K562 (cell line): Measurements from ENCODE around the gene CD276. TPM values are rescaled to one million over a fixed set of nuclear protein-coding genes. Genes with fewer than 3 reads are reported as not detected.

ENCODE experiments used
- ATAC-seq: fragments of 200-7000 bp; cut with Tn5 transposase; 3 replicates; pipeline ENCODE4 v1.9.1; 2020; ENCODE audit warnings: moderate library complexity
- BruUV-seq: library from RNA; stranded (reverse); fragments of 400-500 nt; replicated peaks from 2 replicates; lab custom pipeline; 2021; lab: Mats Ljungman, UMichigan
- CTCF ChIA-PET: fragments of 300-600 bp; formaldehyde crosslinking; extraction: SDS; loops from one replicate; lab custom pipeline; 2021; ENCODE audit warnings: low intra/inter-chr PET ratio; lab: Yijun Ruan, JAX
- POLR2A ChIA-PET: fragments of 300-600, 350-650 bp; sonication (Branson Sonifier 250); formaldehyde crosslinking; extraction: SDS; loops from one replicate; lab custom pipeline; 2021; ENCODE audit warnings: antibody characterized with exemption, inconsistent platforms; lab: Yijun Ruan, JAX
- DNase-seq, 4 experiments: peaks; one replicate each; pipeline versions ENCODE4 v3.0.0 to v3.0.0-alpha.2; 2011 to 2018; ENCODE audit warnings: low spot score in 3 of 4, mixed read lengths in 3 of 4; ENCODE audit errors: extremely low read depth in 1 of 4
- FAIRE-seq: peaks from 2 replicates; lab custom pipeline; 2011; peaks lifted over from hg19 to GRCh38; lab: Jason Lieb, UNC
- H2AFZ ChIP-seq: 2 replicates; pipeline ENCODE4 v1.6.0; 2011; ENCODE audit warnings: low read depth, low read length, control low read depth, inconsistent platforms
- H3K27ac ChIP-seq: fragments of 200-600 bp; 3 replicates; pipeline ENCODE4 v1.8.0; 2011; ENCODE audit warnings: low read depth, mild to moderate bottlenecking, control low read depth, inconsistent platforms, low read length, moderate library complexity, mixed read lengths; ENCODE audit errors: extremely low read depth
- H3K27me3 ChIP-seq, 2 experiments: fragments of 300-600 bp in 1 of 2; 2 replicates in 1 of 2; 3 replicates in 1 of 2; pipeline versions ENCODE4 v1.6.0 to v1.8.0; 2011; ENCODE audit warnings: inconsistent platforms in 2 of 2, low read length in 2 of 2, mild to moderate bottlenecking in 1 of 2, mixed read lengths in 1 of 2, moderate library complexity in 1 of 2; ENCODE audit not compliant: control insufficient read depth in 2 of 2, insufficient read depth in 2 of 2
- H3K36me3 ChIP-seq: fragments of 300-600 bp; 3 replicates; pipeline ENCODE4 v1.8.0; 2011; ENCODE audit warnings: mild to moderate bottlenecking, low read length, inconsistent platforms; ENCODE audit not compliant: control insufficient read depth, insufficient read depth
- H3K4me1 ChIP-seq, 2 experiments: fragments of 200-600 bp in 1 of 2; replicated peaks in 1 of 2; 2 replicates in 1 of 2; 3 replicates in 1 of 2; pipeline versions ENCODE4 v1.5.1 to v1.8.0; 2011; ENCODE audit warnings: inconsistent platforms in 2 of 2, low read length in 2 of 2, mild to moderate bottlenecking in 1 of 2, mixed read lengths in 1 of 2, moderate library complexity in 1 of 2; ENCODE audit not compliant: control insufficient read depth in 2 of 2, insufficient read depth in 2 of 2
- H3K4me2 ChIP-seq: 2 replicates; pipeline ENCODE4 v1.6.1; 2011; ENCODE audit warnings: low read length, control low read depth, inconsistent platforms, mixed read lengths; ENCODE audit not compliant: insufficient read depth
- H3K4me3 ChIP-seq: fragments of 200-600 bp; sonication (generic), shearing (Covaris generic); 2 replicates; pipeline ENCODE4 v1.5.1; 2016; ENCODE audit warnings: control low read depth, inconsistent platforms
- H3K79me2 ChIP-seq: fragments of 200-600 bp; 3 replicates; pipeline ENCODE4 v1.8.0; 2011; ENCODE audit warnings: low read length, inconsistent platforms; ENCODE audit not compliant: control insufficient read depth, insufficient read depth
- H3K9ac ChIP-seq, 2 experiments: 2 replicates each; pipeline versions ENCODE4 v1.6.0 to v1.6.1; 2011; ENCODE audit warnings: low read depth in 2 of 2, low read length in 2 of 2, control low read depth in 1 of 2, inconsistent platforms in 1 of 2, mild to moderate bottlenecking in 1 of 2, mixed read lengths in 1 of 2; ENCODE audit not compliant: insufficient read depth in 1 of 2
- H3K9me1 ChIP-seq: one replicate; pipeline ENCODE4 v1.6.0; 2011; ENCODE audit warnings: inconsistent platforms, mild to moderate bottlenecking, low read length, moderate library complexity; ENCODE audit not compliant: control insufficient read depth, insufficient read depth
- H3K9me3 ChIP-seq: replicated peaks from 2 replicates; pipeline ENCODE4 v1.5.1; 2011; ENCODE audit warnings: low read depth, low read length, inconsistent platforms; ENCODE audit not compliant: control insufficient read depth, insufficient read depth
- H4K20me1 ChIP-seq: replicated peaks from 2 replicates; pipeline ENCODE4 v1.6.1; 2011; ENCODE audit warnings: low read length, inconsistent platforms, mixed read lengths; ENCODE audit not compliant: control insufficient read depth, insufficient read depth
- BMI1 ChIP-seq: fragments of 150-350 bp; IDR thresholded peaks from 2 replicates; pipeline ENCODE4 v1.6.1; 2014; ENCODE audit warnings: low read length
- ETV5 ChIP-seq: sonication (generic); formaldehyde crosslinking; IDR thresholded peaks from 2 replicates; pipeline ENCODE4 v1.4.0; 2020; ENCODE audit warnings: low read depth, mild to moderate bottlenecking, missing genetic modification reagents
- HBP1 ChIP-seq: fragments of 450-650 bp; formaldehyde crosslinking; IDR thresholded peaks from 2 replicates; pipeline ENCODE4 v1.4.0; 2022; ENCODE audit warnings: missing genetic modification characterization
- ILF3 ChIP-seq: fragments of 450-650 bp; IDR thresholded peaks from 2 replicates; pipeline ENCODE4 v1.6.1; 2018; ENCODE audit warnings: antibody characterized with exemption, mild to moderate bottlenecking, moderate library complexity, borderline replicate concordance
- IRF2 ChIP-seq: sonication (generic); formaldehyde crosslinking; IDR thresholded peaks from 2 replicates; pipeline ENCODE4 v1.8.1; 2022; ENCODE audit warnings: mild to moderate bottlenecking, missing genetic modification reagents
- KDM5B ChIP-seq: fragments of 200-600 bp; sonication (generic); IDR thresholded peaks from 2 replicates; pipeline ENCODE4 v1.6.1; 2012; ENCODE audit warnings: low read depth, mild to moderate bottlenecking, moderate library complexity, low read length, control low read depth, inconsistent platforms; ENCODE audit not compliant: insufficient replicate concordance
- PHB2 ChIP-seq: fragments of 450-650 bp; IDR thresholded peaks from 2 replicates; pipeline ENCODE4 v1.6.1; 2017; ENCODE audit warnings: low read depth
- POLR3G ChIP-seq: IDR thresholded peaks from 2 replicates; pipeline ENCODE4 v1.6.1; 2011; ENCODE audit not compliant: insufficient read length, insufficient replicate concordance; ENCODE audit errors: extremely low read depth
- RERE ChIP-seq: sonication (generic); formaldehyde crosslinking; IDR thresholded peaks from 2 replicates; pipeline ENCODE4 v1.8.0; 2023; ENCODE audit warnings: missing genetic modification reagents, mild to moderate bottlenecking, borderline replicate concordance
- TEAD1 ChIP-seq, 2 experiments: fragments of 450-650 bp in 1 of 2; sonication (generic) in 1 of 2; formaldehyde crosslinking; IDR thresholded peaks; 2 replicates each; pipeline versions ENCODE4 v1.4.0 to v1.8.0; 2020 to 2022; ENCODE audit warnings: mild to moderate bottlenecking in 2 of 2, missing genetic modification reagents in 1 of 2
- ZBTB49 ChIP-seq: sonication (generic); formaldehyde crosslinking; IDR thresholded peaks from 2 replicates; pipeline ENCODE4 v1.8.0; 2022; ENCODE audit warnings: missing genetic modification reagents, mild to moderate bottlenecking, borderline replicate concordance
- ZFP1 ChIP-seq: fragments of 450-650 bp; formaldehyde crosslinking; IDR thresholded peaks from 2 replicates; pipeline ENCODE4 v1.4.0; 2020; ENCODE audit warnings: mild to moderate bottlenecking, mixed read lengths
- ZNF282 ChIP-seq: sonication (generic); formaldehyde crosslinking; IDR thresholded peaks from 2 replicates; pipeline ENCODE4 v1.8.1; 2023; ENCODE audit warnings: missing genetic modification reagents
- WGBS: fragments of 100-300 bp; shearing (Covaris generic); methylation state at CpG from one replicate; pipeline ENCODE4 v1.1.6; 2016; ENCODE audit warnings: low coverage, mixed read lengths; ENCODE audit not compliant: insufficient coverage; ENCODE audit errors: missing lambda C conversion rate; 5-methylcytosine and 5-hydroxymethylcytosine counted together
- in situ Hi-C: fragments of 300-500 bp; cut with MboI; formaldehyde crosslinking; loops from 4 replicates; pipeline ENCODE4 v1.15.0; 2018; ENCODE audit warnings: inconsistent platforms, mixed read lengths
- intact Hi-C: fragments of 100-400 bp; cut with micrococcal nuclease; formaldehyde crosslinking; loops from 2 replicates; pipeline ENCODE4 v1.14.2; 2022
- polyA plus RNA-seq, 8 experiments: library from polyadenylated mRNA; depleted of rRNA in 4 of 8; stranded (reverse) in 5 of 8; unstranded in 3 of 8; fragments of >200 nt; fragmentation: Nextera tagmentation in 2 of 8; fragmentation: Illumina TruSeq in 1 of 8; extraction: Ambion mirVana in 2 of 8; extraction: Trizol in 1 of 8; gene quantifications; 2 replicates each; pipeline versions ENCODE4 v1.2.1 to v1.2.3, GENCODE V29; 2011 to 2014; ENCODE audit warnings: inconsistent platforms in 1 of 8, missing spikeins in 1 of 8
- total RNA-seq, 7 experiments: library from RNA; depleted of rRNA in 6 of 7; stranded (reverse); fragments of >200 nt in 6 of 7; fragmentation: Illumina TruSeq in 2 of 7; extraction: Trizol in 2 of 7; gene quantifications; 2 replicates each; pipeline versions ENCODE4 v1.2.1 to v1.2.3, GENCODE V29; 2011 to 2021; ENCODE audit warnings: low replicate concordance in 1 of 7

Gene CD276
- total and polyA plus RNA-seq, 9 of the 15 experiments (the other 6 are each of a cell fraction or from before 2014, with no cell fraction given), result 0.11 to 3.6 (median 2.3) TPM

- Histone ChIP-seq H3K4me3 (no peak overlapping the region), H3K4me2 (no peak overlapping the region), H3K79me2 (no peaks in the 10 kb centered on the region), H3K9me1 (no peaks in the 10 kb centered on the region), H3K36me3 (no peaks in the 10 kb centered on the region), H3K27me3 (peaks cover 14 to 42% of the 10 kb centered on the region in 2 experiments; a peak in 4 of 5 replicates), H3K9ac (no peak overlapping the region), H4K20me1 (peaks cover 13% of the 10 kb centered on the region), H2AFZ (no peak overlapping the region), H3K27ac (no peak overlapping the region), H3K9me3 (no peaks in the 10 kb centered on the region), H3K4me1 (peaks cover 0 to 8% of the 10 kb centered on the region in 2 experiments; a peak in 2 of 5 replicates)
- TF ChIP-seq PHB2 (no peak), ETV5 (no peak), ZNF282 (CRISPR knock-in tag) (no peak), ZFP1 (CRISPR knock-in tag) (no peak), POLR3G (no peak), KDM5B (no peak), HBP1 (no peak), ZBTB49 (CRISPR knock-in tag) (no peak), BMI1 (no peak), TEAD1 (CRISPR knock-in tag; IDR thresholded peaks at IDR 0.05) (no peak), IRF2 (CRISPR knock-in tag) (no peak), RERE (CRISPR knock-in tag) (no peak), ILF3 (no peak)
- intact Hi-C loops (no loop called here), in situ Hi-C loops (no loop called here)
- ATAC-seq, result no peak
- ChIA-PET CTCF (no interaction called here), POLR2A (interaction anchor here (0.7 to 1.1 kb wide), 3 partner anchors 13 to 31 kb away, joined by 3 to 5 read pairs (median 4); no protein-coding TSS in a partner anchor)
- FAIRE-seq, result no peak
- WGBS, result 3% methylated on average over 4 of the region's 4 CpGs
- DNase-seq, result no peak
- no TSS peak for BruUV-seq
Observed at GRCh38 chr15:73750438-73750837, 66.3 kb downstream of the CD276 start.
